PC-9 (cell line): ENCODE data around the gene AFF2.

ENCODE experiments used
- CTCF ChIP-seq: fragments of 200-600 bp; sonication (generic); conservative IDR thresholded peaks from 2 replicates; pipeline ENCODE4 v1.6.1; 2017; ENCODE audit warnings: mixed run types, antibody characterized with exemption, mild to moderate bottlenecking, moderate library complexity
- EZH2 ChIP-seq: fragments of 200-600 bp; sonication (generic); IDR thresholded peaks from 2 replicates; pipeline ENCODE4 v1.8.0; 2017; ENCODE audit warnings: antibody characterized with exemption, low read depth

DNA sequence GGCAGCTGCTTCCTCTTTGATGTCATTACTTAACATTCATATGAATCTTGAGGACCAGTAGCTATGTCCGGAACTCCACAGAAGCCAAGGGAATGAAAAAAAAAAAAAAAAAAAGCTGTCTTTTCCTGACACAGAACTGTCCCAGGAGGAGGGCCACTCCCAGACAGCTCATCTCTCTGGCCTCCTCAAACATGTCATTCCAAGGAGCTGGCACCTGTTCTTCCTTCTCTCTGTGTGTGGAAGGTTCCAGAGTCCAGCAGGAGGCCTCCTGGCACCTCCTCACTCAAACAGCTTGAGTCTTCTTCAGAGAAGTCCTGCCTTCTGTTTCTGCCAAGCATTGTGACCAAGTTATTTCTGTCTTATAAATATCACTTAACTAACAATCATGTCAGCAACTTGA, 458.5 kb downstream of the AFF2 start:
- no peak for TF ChIP-seq CTCF
- TF ChIP-seq EZH2, result no peak
